HTERT RPE-1 (cell line): ENCODE results near the gene CLEC16A.
"Not testable (repeated sequence)": the region's sequence is repeated elsewhere in the genome, so short reads cannot be mapped to it uniquely, and the experiment has no call there.

ENCODE experiments used
- in situ Hi-C: fragments of 300-500 bp; cut with MboI; formaldehyde crosslinking; loops from 4 replicates; pipeline ENCODE4 v1.14.3; 2020; ENCODE audit warnings: low sequenced_read_pairs

Gene CLEC16A

GRCh38 chr16:11205754-11206581 lies 261.6 kb downstream of the CLEC16A start:
- in situ Hi-C loops, result no loop called here

GRCh38 chr16:11207646-11208045 lies 263.3 kb downstream of the CLEC16A start:
- in situ Hi-C loops, result no loop called here

- in situ Hi-C loops, result no loop called here
Measured at GRCh38 chr16:11208916-11209665, 264.7 kb downstream of the CLEC16A start.

- in situ Hi-C loops, result no loop called here
Measured at GRCh38 chr16:11210260-11210659, 265.9 kb downstream of the CLEC16A start.

- in situ Hi-C loops, result no loop called here
Measured at GRCh38 chr16:11211061-11211976, 267.0 kb downstream of the CLEC16A start.

GRCh38 chr16:11211977-11212797 lies 267.8 kb downstream of the CLEC16A start:
- in situ Hi-C loops, result no loop called here

- in situ Hi-C loops, result no loop called here
Measured at GRCh38 chr16:11212798-11213196, 268.4 kb downstream of the CLEC16A start.

- in situ Hi-C loops, result no loop called here
Measured at GRCh38 chr16:11213373-11213772, 269.0 kb downstream of the CLEC16A start.

- in situ Hi-C loops, result no loop called here
Measured at GRCh38 chr16:11213799-11214198, 269.4 kb downstream of the CLEC16A start.

GRCh38 chr16:11215935-11216556 lies 271.7 kb downstream of the CLEC16A start:
- in situ Hi-C loops, result no loop called here

GRCh38 chr16:11217651-11218603 lies 273.6 kb downstream of the CLEC16A start:
- in situ Hi-C loops, result no loop called here

GRCh38 chr16:11218604-11218962 lies 274.2 kb downstream of the CLEC16A start:
- in situ Hi-C loops, result no loop called here

GRCh38 chr16:11219178-11219577 lies 274.8 kb downstream of the CLEC16A start:
- in situ Hi-C loops, result no loop called here

- in situ Hi-C loops, result not testable (repeated sequence)
Measured at GRCh38 chr16:11220507-11220906, 276.1 kb downstream of the CLEC16A start.

- in situ Hi-C loops, result no loop called here
Measured at GRCh38 chr16:11224096-11224893, 279.9 kb downstream of the CLEC16A start.

- in situ Hi-C loops, result no loop called here
Measured at GRCh38 chr16:11224894-11225676, 280.7 kb downstream of the CLEC16A start.
